ENCODE measurements around the gene ACVR2B.

ACVR2B gene

GRCh38 chr3:38475716-38476115 lies 22.0 kb downstream of the ACVR2B start:
- TF ChIP-seq TAF1 (IDR thresholded peaks at IDR 0.05; ENCODE audit: borderline replicate concordance, insufficient read depth, low read length) (no peak), POLR2AphosphoS5 (IDR thresholded peaks at IDR 0.05; ENCODE audit: low read depth, low read length) (no peak), FOXP2 (optimal IDR thresholded peaks at IDR 0.05; ENCODE audit: borderline replicate concordance, extremely low read depth, extremely low read length, insufficient read depth) (no peak), REST (IDR thresholded peaks at IDR 0.05; ENCODE audit: insufficient read depth in 1 of 2, low read depth in 2 of 2, low read length in 2 of 2) (no peak), SIN3A (IDR thresholded peaks at IDR 0.05; ENCODE audit: borderline replicate concordance, insufficient read depth, low read length) (no peak)

GRCh38 chr3:38476157-38476756 lies 22.6 kb downstream of the ACVR2B start:
- TF ChIP-seq FOXP2 (optimal IDR thresholded peaks at IDR 0.05; ENCODE audit: borderline replicate concordance, extremely low read depth, extremely low read length, insufficient read depth): no peak
- no peak for TF ChIP-seq SIN3A (IDR thresholded peaks at IDR 0.05; ENCODE audit: borderline replicate concordance, insufficient read depth, low read length)
- TF ChIP-seq REST (IDR thresholded peaks at IDR 0.05; ENCODE audit: insufficient read depth in 1 of 2, low read depth in 2 of 2, low read length in 2 of 2): no peak
- no peak for TF ChIP-seq TAF1 (IDR thresholded peaks at IDR 0.05; ENCODE audit: borderline replicate concordance, insufficient read depth, low read length)
- no peak for TF ChIP-seq POLR2AphosphoS5 (IDR thresholded peaks at IDR 0.05; ENCODE audit: low read depth, low read length)

- no peak for TF ChIP-seq SIN3A (IDR thresholded peaks at IDR 0.05; ENCODE audit: borderline replicate concordance, insufficient read depth, low read length)
- no peak for TF ChIP-seq POLR2AphosphoS5 (IDR thresholded peaks at IDR 0.05; ENCODE audit: low read depth, low read length)
- no peak for TF ChIP-seq REST (IDR thresholded peaks at IDR 0.05; ENCODE audit: insufficient read depth in 1 of 2, low read depth in 2 of 2, low read length in 2 of 2)
- no peak for TF ChIP-seq TAF1 (IDR thresholded peaks at IDR 0.05; ENCODE audit: borderline replicate concordance, insufficient read depth, low read length)
- TF ChIP-seq FOXP2 (optimal IDR thresholded peaks at IDR 0.05; ENCODE audit: borderline replicate concordance, extremely low read depth, extremely low read length, insufficient read depth): no peak
Measured at GRCh38 chr3:38477057-38477820, 23.5 kb downstream of the ACVR2B start.

- TF ChIP-seq REST (IDR thresholded peaks at IDR 0.05; ENCODE audit: insufficient read depth in 1 of 2, low read depth in 2 of 2, low read length in 2 of 2) (no peak), FOXP2 (optimal IDR thresholded peaks at IDR 0.05; ENCODE audit: borderline replicate concordance, extremely low read depth, extremely low read length, insufficient read depth) (no peak)
Measured at GRCh38 chr3:38477839-38478450, 24.3 kb downstream of the ACVR2B start.

Measured in PFSK-1 (cell line).